GM13976 (cell line): ENCODE results near the gene GPR87.

ENCODE experiments used
- DNase-seq: peaks from one replicate; pipeline ENCODE4 v3.0.0; 2012; ENCODE audit warnings: low spot score
- CTCF ChIP-seq: IDR thresholded peaks from 2 replicates; pipeline ENCODE4 v1.5.1; 2012; ENCODE audit warnings: borderline replicate concordance, mild to moderate bottlenecking; ENCODE audit not compliant: insufficient read depth; ENCODE audit errors: extremely low read depth, missing control alignments, control extremely low read depth
- in situ Hi-C: fragments of 300-500 bp; cut with MboI; formaldehyde crosslinking; loops from one replicate; pipeline ENCODE4 v1.12.0; 2022; ENCODE audit warnings: low sequenced_read_pairs, mixed read lengths, inconsistent platforms; ENCODE audit not compliant: unreplicated experiment

GPR87 gene

GRCh38 chr3:151262871-151263525 lies 53.6 kb downstream of the GPR87 start:
- no peak for TF ChIP-seq CTCF
- in situ Hi-C loops: no loop called here
- no peak for DNase-seq

GRCh38 chr3:151259664-151260063 lies 57.0 kb downstream of the GPR87 start:
- no peak for DNase-seq
- in situ Hi-C loops: no loop called here
- TF ChIP-seq CTCF: no peak

GRCh38 chr3:151256749-151257148 lies 59.9 kb downstream of the GPR87 start:
- TF ChIP-seq CTCF: no peak
- in situ Hi-C loops: no loop called here
- DNase-seq: no peak

- DNase-seq: no peak
- no peak for TF ChIP-seq CTCF
Observed at GRCh38 chr3:151248772-151249337, 67.8 kb downstream of the GPR87 start.

More at GRCh38 chr3:151248772-151249337, 67.8 kb downstream of the GPR87 start:
- in situ Hi-C loops: no loop called here
